RWPE1 (cell line): ENCODE measurements around the gene KLHL6.
"Not testable (repeated sequence)": the region's sequence is repeated elsewhere in the genome, so short reads cannot be mapped to it uniquely, and the experiment has no call there.

Source experiments
- CTCF ChIA-PET: fragments of 350-600 bp; sonication (Branson Sonifier 250); formaldehyde crosslinking; extraction: SDS; loops from one replicate; lab custom pipeline; 2021; lab: Yijun Ruan, JAX
- POLR2A ChIA-PET: fragments of 400-600 bp; formaldehyde crosslinking; extraction: SDS; loops from one replicate; lab custom pipeline; 2020; ENCODE audit warnings: antibody characterized with exemption; ENCODE audit not compliant: low non-redundant PET; lab: Yijun Ruan, JAX
- DNase-seq: peaks from one replicate; pipeline ENCODE4 v3.0.0; 2012; ENCODE audit warnings: low spot score
- H3K27ac ChIP-seq: fragments of 450-650 bp; 2 replicates; pipeline ENCODE4 v1.5.1; 2017
- TF ChIP-seq, protein P1 (sequence below): fragments of 450-650 bp; conservative IDR thresholded peaks from 2 replicates; pipeline ENCODE4 v1.5.1; 2017; ENCODE audit warnings: low read depth, mild to moderate bottlenecking

KLHL6 gene

DNA sequence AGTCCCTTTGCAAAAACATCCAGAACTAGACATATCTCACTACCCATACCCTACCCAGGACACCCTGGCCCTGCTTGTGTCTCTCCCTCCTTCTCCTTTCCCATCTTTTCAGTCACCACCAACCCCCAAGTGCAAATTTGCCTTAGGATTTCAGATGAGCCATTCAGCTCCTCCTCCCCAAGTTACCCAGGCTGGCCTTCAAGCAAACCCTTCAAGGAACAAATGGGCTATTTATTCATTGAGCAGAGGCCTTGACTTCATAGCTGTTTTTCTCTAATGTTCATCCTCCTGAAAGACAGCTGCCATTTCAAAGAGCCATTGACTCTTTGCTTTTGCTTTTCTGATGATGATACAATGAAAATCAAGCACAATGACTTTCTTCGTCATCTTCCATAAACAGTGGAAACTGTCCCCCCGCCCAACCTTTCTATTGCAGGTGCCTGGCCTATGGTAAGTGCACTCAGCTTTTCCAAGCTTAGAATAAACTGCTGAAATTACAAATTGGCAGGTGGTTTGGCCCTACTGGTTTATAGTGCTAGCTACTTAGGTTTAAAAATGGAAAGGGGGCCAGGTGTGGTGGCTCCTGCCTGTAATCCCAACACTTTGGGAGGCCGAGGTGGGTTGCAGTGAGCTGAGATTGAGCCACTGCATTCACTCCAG lies 26.1 kb upstream of the KLHL6 start:
- H3K27ac ChIP-seq = no peak overlapping the region
- ChIA-PET POLR2A (no interaction called here), CTCF (interaction anchor here (0.6 kb wide), 1 partner anchor 29 kb away, joined by 4 read pairs; no protein-coding TSS in a partner anchor)
- DNase-seq = no peak
- TF ChIP-seq, protein P1, sequence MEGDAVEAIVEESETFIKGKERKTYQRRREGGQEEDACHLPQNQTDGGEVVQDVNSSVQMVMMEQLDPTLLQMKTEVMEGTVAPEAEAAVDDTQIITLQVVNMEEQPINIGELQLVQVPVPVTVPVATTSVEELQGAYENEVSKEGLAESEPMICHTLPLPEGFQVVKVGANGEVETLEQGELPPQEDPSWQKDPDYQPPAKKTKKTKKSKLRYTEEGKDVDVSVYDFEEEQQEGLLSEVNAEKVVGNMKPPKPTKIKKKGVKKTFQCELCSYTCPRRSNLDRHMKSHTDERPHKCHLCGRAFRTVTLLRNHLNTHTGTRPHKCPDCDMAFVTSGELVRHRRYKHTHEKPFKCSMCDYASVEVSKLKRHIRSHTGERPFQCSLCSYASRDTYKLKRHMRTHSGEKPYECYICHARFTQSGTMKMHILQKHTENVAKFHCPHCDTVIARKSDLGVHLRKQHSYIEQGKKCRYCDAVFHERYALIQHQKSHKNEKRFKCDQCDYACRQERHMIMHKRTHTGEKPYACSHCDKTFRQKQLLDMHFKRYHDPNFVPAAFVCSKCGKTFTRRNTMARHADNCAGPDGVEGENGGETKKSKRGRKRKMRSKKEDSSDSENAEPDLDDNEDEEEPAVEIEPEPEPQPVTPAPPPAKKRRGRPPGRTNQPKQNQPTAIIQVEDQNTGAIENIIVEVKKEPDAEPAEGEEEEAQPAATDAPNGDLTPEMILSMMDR = no peak

DNA sequence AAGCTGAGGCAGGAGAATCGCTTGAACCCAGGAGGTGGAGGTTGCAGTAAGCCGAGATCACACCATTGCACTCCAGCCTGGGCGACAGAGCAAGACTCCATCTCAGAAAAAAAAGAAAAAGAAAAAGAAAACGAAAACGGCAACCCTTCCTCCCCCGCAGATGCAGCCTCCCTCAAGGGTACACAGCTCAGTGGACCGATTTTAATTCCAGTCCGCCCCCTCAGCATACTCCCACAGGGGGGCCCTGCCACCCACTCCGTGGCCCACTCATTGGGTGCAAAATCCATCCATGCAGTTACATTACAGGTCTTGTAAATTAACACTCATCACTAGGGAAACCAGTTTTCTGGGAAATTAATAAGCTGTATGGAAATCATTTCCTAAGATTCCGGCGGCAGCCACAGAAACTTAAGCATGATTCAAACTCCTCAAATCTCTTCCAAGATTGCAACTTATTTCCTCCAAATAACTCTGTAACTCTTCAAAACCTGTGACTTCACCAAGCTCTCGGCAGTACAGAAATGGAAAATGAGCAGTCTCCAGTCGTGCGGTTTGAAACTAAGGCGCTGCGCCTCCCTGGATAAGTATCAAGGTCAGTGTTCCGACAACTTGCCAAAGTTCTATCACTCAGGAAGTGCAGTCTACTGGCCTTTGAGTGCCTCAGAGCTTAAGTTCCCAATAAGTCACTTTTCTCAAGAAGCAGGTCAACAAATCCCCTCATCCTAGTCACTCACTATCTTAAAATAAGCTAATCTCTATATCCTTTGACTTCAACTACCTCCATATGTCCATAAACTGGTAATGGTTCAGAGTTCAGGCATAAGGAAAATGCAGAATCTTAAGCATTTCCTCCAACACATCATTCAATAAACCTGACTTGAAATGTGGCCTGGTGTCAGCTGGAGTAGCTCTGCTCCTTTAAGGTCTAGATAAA lies 24.7 kb upstream of the KLHL6 start:
- ChIA-PET CTCF (no interaction called here), POLR2A (no interaction called here)
- TF ChIP-seq, protein P1 = no peak
- no peak overlapping the region for H3K27ac ChIP-seq
- DNase-seq = no peak

DNA sequence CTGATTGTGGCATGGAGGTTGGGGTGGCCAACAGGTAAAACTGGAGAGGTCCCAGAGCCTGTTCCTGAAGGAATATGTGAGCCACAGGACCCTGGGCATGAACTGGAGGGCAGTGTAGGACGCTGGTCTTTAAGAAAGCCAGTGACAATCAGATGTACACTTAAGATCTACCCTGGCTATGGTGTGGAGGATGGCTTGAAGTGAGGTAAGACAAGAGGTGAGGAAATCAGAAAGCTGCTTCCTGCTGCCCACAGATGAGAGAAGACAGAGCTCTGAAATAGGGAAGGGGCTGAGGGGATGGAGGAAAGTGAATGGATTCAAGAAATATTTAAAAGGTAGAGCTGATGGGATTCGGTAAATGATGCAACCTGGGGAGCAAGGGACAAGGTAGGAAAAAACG lies 22.7 kb upstream of the KLHL6 start:
- ChIA-PET CTCF (interaction anchor here (0.6 to 0.9 kb wide), 3 partner anchors 26 to 174 kb away, joined by 3 to 5 read pairs (median 4); no protein-coding TSS in a partner anchor), POLR2A (no interaction called here)
- TF ChIP-seq, protein P1 = no peak
- H3K27ac ChIP-seq = no peak overlapping the region
- DNase-seq = no peak

DNA sequence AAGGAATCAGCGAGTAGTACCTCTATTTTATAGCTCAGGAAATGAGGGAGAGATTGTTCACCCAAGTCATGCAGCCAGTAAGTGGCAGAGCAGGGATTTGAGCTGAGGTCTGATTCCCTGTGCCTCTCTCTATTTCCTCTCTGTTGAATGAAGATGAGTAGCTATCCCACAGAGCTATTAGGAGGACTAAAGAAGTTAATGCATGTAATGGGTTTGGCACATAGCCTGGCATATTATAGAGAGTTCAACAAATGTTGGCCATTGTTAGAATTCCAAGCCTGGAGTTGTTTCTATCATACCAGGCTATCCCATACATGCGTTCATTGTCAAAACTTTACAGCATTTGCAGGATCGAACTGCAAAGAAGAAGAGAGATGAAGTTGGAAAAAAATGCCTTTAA lies 21.8 kb upstream of the KLHL6 start:
- ChIA-PET CTCF (interaction anchor here (0.6 to 0.7 kb wide), 3 partner anchors 8 to 108 kb away, joined by 4 to 5 read pairs (median 4); no protein-coding TSS in a partner anchor), POLR2A (no interaction called here)
- DNase-seq = no peak
- TF ChIP-seq, protein P1 = no peak
- no peak overlapping the region for H3K27ac ChIP-seq

DNA sequence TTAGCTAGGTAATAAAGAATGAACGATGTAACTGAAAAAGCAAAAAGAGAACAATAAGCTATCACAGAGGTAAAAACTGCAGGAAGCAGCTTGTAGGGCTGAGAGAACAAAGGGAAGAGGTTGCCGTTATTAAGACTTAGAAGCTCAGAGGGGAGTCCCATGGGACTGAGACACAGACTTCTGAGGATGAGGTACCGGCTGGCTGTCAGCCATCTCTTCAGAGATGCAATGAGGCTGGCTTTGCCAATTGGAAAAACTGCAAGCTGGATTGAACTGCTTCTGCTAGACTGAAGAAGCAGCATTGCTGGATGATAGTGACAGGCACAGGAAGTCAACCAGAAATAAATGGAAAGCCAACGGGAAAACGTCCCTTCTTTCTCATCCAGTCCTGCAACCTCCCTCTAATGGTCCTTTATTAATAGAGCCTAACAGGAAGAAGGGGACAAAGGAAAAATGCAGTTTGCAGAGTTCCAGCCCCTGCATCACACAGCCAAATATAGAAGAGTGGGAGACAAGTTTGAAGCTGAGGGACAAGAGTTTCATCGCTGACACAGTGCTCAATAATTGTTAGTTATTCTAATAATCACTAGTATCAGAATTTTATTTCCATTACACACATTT lies 21.1 kb upstream of the KLHL6 start:
- TF ChIP-seq, protein P1 = no peak
- ChIA-PET CTCF (interaction anchor here (0.7 to 0.9 kb wide), 2 partner anchors 38 to 98 kb away, joined by 3 to 4 read pairs; no protein-coding TSS in a partner anchor), POLR2A (no interaction called here)
- no peak overlapping the region for H3K27ac ChIP-seq
- no peak for DNase-seq

DNA sequence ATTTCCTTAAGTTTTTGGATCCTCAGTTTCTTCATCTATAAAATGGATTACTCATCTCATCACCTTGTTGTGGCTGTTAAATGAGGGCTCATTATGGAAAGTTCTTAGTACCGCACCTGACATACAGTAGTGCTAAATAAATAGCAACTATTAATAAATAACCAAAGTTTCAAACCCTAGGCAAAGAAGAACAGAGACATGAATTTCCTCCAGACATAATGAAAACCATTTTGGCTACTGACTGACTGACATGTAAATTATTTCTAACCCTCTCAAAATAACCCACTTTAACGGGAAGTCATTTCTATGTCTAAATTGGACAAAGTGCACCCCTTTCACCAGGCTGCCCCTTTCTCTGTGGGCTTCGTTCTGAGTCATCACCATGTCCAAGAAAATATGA lies 17.4 kb upstream of the KLHL6 start:
- DNase-seq = no peak
- H3K27ac ChIP-seq = no peak overlapping the region
- POLR2A ChIA-PET = no interaction called here
- TF ChIP-seq, protein P1 = no peak
- CTCF ChIA-PET = interaction anchor here (0.7 kb wide), 1 partner anchor 107 kb away, joined by 9 read pairs; no protein-coding TSS in a partner anchor

DNA sequence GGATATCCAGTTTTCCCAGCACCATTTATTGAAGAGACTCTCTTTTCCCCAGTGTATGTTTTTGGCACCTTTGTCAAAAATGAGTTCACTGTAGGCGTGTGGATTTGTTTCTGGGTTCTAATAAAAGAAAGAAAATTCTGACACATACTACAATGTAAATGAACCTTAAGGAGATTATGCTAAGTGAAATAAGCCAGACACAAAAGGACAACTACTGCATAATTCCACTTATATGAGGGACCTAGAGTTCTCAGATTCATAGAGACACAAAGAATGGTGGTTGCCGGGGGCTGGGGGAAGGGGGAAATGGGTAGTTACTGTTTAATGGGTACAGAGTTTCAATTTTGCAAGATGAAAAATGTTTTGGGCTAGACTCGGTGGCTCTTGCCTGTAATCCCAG lies 14.7 kb upstream of the KLHL6 start:
- DNase-seq, CTCF ChIA-PET, POLR2A ChIA-PET, H3K27ac ChIP-seq: not testable (repeated sequence)
